Activated naive CD4-positive, alpha-beta T cell treated with anti-CD3 and anti-CD28 coated beads for 36 hours (primary cell): Measurements from ENCODE around the gene C10orf90. TPM values are rescaled to one million over a fixed set of nuclear protein-coding genes. Genes with fewer than 3 reads are reported as not detected.

Experiments
- CTCF ChIA-PET: fragments of 350-600 bp; sonication (Branson Sonifier 250); formaldehyde crosslinking; loops from one replicate; lab custom pipeline; 2021; ENCODE audit warnings: antibody characterized with exemption; lab: Charles Lee
- DNase-seq: peaks from one replicate; pipeline ENCODE4 v3.0.0-alpha.2; 2020
- H3K27ac Mint-ChIP-seq: one replicate; pipeline ENCODE4 v1.8.0; 2021; ENCODE audit warnings: mild to moderate bottlenecking, mixed read lengths
- H3K27me3 Mint-ChIP-seq: one replicate; pipeline ENCODE4 v1.8.0; 2021; ENCODE audit warnings: low read depth, mixed read lengths
- H3K36me3 Mint-ChIP-seq: one replicate; pipeline ENCODE4 v1.8.0; 2021; ENCODE audit warnings: low read depth, mixed read lengths
- H3K4me1 Mint-ChIP-seq: one replicate; pipeline ENCODE4 v1.8.0; 2021; ENCODE audit warnings: low read depth, mixed read lengths
- H3K4me3 Mint-ChIP-seq: one replicate; pipeline ENCODE4 v1.8.0; 2021; ENCODE audit warnings: mild to moderate bottlenecking, moderate library complexity, mixed read lengths
- H3K9me3 Mint-ChIP-seq: one replicate; pipeline ENCODE4 v1.8.0; 2021; ENCODE audit warnings: mixed read lengths
- intact Hi-C: fragments of 100-400 bp; cut with micrococcal nuclease; formaldehyde crosslinking; loops from one replicate; pipeline ENCODE4 v1.15.1; 2023
- total RNA-seq, 2 experiments: library from RNA; stranded (reverse); gene quantifications; one replicate each; pipeline ENCODE4 v1.2.3, GENCODE V29; 2021

Gene C10orf90
- total RNA-seq, 2 experiments from 2014 or later, result not detected

DNA sequence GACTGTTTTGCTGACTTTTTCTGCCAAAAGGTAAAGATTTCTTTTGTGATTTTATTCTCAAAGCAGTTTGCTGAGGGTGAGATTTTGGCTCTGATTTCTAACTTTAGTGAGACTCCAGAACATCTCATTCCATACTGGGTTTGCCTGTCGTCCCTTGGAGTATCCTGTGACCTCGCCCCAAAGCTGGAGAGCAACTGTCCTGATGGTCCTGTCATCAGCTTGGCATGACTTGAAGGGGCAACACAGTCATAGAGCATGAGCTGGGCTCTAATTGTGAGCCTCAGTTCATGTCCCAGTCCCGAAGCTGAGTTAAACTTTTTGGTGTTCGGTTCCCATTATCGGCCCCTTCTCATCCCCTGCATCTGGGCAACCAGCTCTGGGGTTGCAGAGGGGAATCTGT is 23.4 kb downstream of the C10orf90 start:
- Mint-ChIP-seq H3K4me1 (no peaks in the 10 kb centered on the region), H3K27me3 (peaks cover 2% of the 10 kb centered on the region)

GRCh38 chr10:126646110-126646509 is 24.4 kb downstream of the C10orf90 start:
- DNase-seq, result no peak
- CTCF ChIA-PET, result no interaction called here
- H3K27ac Mint-ChIP-seq, result no peak overlapping the region
- H3K36me3 Mint-ChIP-seq, result no peaks in the 10 kb centered on the region
- H3K4me3 Mint-ChIP-seq, result no peak overlapping the region
- H3K27me3 Mint-ChIP-seq, result peaks cover 2% of the 10 kb centered on the region
- H3K4me1 Mint-ChIP-seq, result no peaks in the 10 kb centered on the region
- intact Hi-C loops, result no loop called here
- H3K9me3 Mint-ChIP-seq, result no peaks in the 10 kb centered on the region

More for the DNA sequence above, 23.4 kb downstream of the C10orf90 start:
- DNase-seq, result no peak
- intact Hi-C loops, result no loop called here
- Mint-ChIP-seq H3K36me3 (no peaks in the 10 kb centered on the region), H3K9me3 (no peaks in the 10 kb centered on the region), H3K27ac (no peak overlapping the region), H3K4me3 (no peak overlapping the region)
- CTCF ChIA-PET, result no interaction called here

GRCh38 chr10:126640401-126640800 is 30.1 kb downstream of the C10orf90 start:
- CTCF ChIA-PET, result no interaction called here
- Mint-ChIP-seq H3K27me3 (peaks cover 2% of the 10 kb centered on the region), H3K9me3 (no peaks in the 10 kb centered on the region), H3K4me1 (no peaks in the 10 kb centered on the region), H3K27ac (no peak overlapping the region), H3K4me3 (no peak overlapping the region), H3K36me3 (no peaks in the 10 kb centered on the region)
- intact Hi-C loops, result no loop called here
- DNase-seq, result no peak

- intact Hi-C loops, result no loop called here
- H3K27me3 Mint-ChIP-seq, result peaks cover 1% of the 10 kb centered on the region
- CTCF ChIA-PET, result no interaction called here
- DNase-seq, result no peak
- H3K4me1 Mint-ChIP-seq, result no peaks in the 10 kb centered on the region
- H3K36me3 Mint-ChIP-seq, result no peaks in the 10 kb centered on the region
- H3K4me3 Mint-ChIP-seq, result no peak overlapping the region
- no peaks in the 10 kb centered on the region for H3K9me3 Mint-ChIP-seq
- H3K27ac Mint-ChIP-seq, result no peak overlapping the region
Measured at GRCh38 chr10:126639084-126639483, 31.4 kb downstream of the C10orf90 start.

DNA sequence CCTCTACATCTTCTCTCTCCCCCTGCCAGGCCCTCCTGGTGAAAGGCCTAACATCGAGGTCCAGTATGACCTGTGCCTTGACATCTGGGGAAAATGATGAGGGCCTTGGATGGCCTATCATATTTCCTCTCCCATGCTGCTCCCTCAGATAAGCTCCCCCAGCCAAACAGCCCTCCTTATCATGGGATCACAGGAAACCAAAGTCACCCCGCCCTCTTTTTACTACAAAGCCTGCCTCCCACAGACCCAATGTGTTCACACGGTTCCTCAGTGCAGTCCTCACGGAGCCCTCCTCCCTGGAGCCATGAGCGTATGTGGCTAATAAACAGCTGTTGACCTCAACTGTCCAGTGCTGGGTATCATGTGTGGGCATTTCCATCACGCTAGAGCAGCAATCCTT is 32.0 kb downstream of the C10orf90 start:
- intact Hi-C loops, result no loop called here
- Mint-ChIP-seq H3K9me3 (no peaks in the 10 kb centered on the region), H3K36me3 (no peaks in the 10 kb centered on the region), H3K4me3 (no peak overlapping the region), H3K27ac (no peak overlapping the region), H3K27me3 (no peaks in the 10 kb centered on the region), H3K4me1 (no peaks in the 10 kb centered on the region)
- CTCF ChIA-PET, result no interaction called here
- DNase-seq, result no peak

- intact Hi-C loops, result no loop called here
- Mint-ChIP-seq H3K36me3 (no peaks in the 10 kb centered on the region), H3K4me3 (no peak overlapping the region), H3K4me1 (no peaks in the 10 kb centered on the region), H3K9me3 (no peaks in the 10 kb centered on the region), H3K27me3 (no peaks in the 10 kb centered on the region), H3K27ac (no peak overlapping the region)
- no peak for DNase-seq
- CTCF ChIA-PET, result no interaction called here
Measured at GRCh38 chr10:126637501-126637900, 33.0 kb downstream of the C10orf90 start.

DNA sequence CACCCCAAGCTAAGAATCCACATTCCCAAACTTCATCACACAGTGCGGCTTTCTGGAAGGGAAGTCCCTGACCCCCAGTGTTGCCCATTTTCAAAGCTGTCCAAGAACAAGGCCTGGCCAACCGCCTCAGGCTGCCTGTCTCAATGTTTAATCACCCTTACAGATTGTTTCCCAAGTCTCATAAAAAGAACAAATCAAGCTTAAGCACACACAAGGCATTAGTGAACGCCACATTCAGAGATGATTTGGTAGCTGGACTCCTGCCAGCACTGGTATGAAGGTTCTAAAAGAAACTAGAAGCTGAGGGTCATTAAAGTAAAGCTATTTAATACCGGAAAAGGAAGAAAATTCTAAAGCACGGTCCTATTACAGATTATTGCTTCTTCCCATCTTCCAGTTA is 35.6 kb downstream of the C10orf90 start:
- CTCF ChIA-PET, result no interaction called here
- H3K9me3 Mint-ChIP-seq, result no peaks in the 10 kb centered on the region
- no peaks in the 10 kb centered on the region for H3K27me3 Mint-ChIP-seq
- H3K36me3 Mint-ChIP-seq, result no peaks in the 10 kb centered on the region
- H3K4me1 Mint-ChIP-seq, result no peaks in the 10 kb centered on the region
- H3K4me3 Mint-ChIP-seq, result no peak overlapping the region
- DNase-seq, result no peak
- no peak overlapping the region for H3K27ac Mint-ChIP-seq
- intact Hi-C loops, result no loop called here

- H3K9me3 Mint-ChIP-seq, result no peaks in the 10 kb centered on the region
- CTCF ChIA-PET, result no interaction called here
- H3K27ac Mint-ChIP-seq, result no peak overlapping the region
- H3K27me3 Mint-ChIP-seq, result no peaks in the 10 kb centered on the region
- intact Hi-C loops, result no loop called here
- no peaks in the 10 kb centered on the region for H3K4me1 Mint-ChIP-seq
- no peak overlapping the region for H3K4me3 Mint-ChIP-seq
- DNase-seq, result no peak
- no peaks in the 10 kb centered on the region for H3K36me3 Mint-ChIP-seq
Measured at GRCh38 chr10:126634347-126634746, 36.1 kb downstream of the C10orf90 start.

GRCh38 chr10:126632705-126633104 is 37.8 kb downstream of the C10orf90 start:
- CTCF ChIA-PET, result no interaction called here
- DNase-seq, result no peak
- Mint-ChIP-seq H3K27me3 (no peaks in the 10 kb centered on the region), H3K27ac (no peak overlapping the region), H3K4me3 (no peak overlapping the region), H3K36me3 (no peaks in the 10 kb centered on the region), H3K9me3 (no peaks in the 10 kb centered on the region), H3K4me1 (no peaks in the 10 kb centered on the region)
- intact Hi-C loops, result no loop called here

DNA sequence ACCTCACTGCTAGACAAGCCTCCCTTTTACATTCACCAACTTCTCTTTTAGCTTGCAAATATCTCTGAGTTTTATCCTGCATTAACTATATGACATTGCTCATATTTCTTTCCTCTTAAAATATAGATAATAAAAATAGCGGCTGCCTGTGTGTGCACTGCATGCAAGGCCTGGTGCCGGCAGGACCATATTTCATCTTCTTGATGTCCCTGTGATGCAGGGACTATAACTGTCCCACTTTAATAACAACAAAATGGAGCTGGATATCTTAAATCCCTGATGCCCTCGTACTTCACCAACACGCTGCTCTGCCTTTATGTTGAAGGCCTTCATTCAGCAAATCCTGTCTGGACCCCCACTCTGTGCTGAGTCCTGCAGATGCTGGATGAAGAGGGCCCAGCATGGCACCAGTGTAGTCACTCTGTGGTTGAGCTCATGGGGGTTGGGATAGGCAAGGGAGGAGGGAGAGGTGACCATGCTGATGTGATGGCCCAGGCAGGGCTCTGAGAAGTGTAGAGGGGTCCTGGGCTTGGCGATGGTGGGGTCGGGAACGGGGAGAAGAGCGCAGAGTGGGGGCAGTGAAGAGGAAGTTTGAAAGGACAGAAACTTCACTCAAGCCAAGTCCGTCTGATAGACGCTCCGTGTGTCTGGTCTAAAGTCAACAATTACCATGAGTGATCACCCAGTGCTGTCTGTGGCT is 40.4 kb downstream of the C10orf90 start:
- intact Hi-C loops, result no loop called here
- CTCF ChIA-PET, result no interaction called here
- H3K36me3 Mint-ChIP-seq, result no peaks in the 10 kb centered on the region
- no peaks in the 10 kb centered on the region for H3K27me3 Mint-ChIP-seq
- DNase-seq, result no peak
- no peaks in the 10 kb centered on the region for H3K4me1 Mint-ChIP-seq
- H3K9me3 Mint-ChIP-seq, result no peaks in the 10 kb centered on the region
- no peak overlapping the region for H3K27ac Mint-ChIP-seq
- H3K4me3 Mint-ChIP-seq, result no peak overlapping the region

DNA sequence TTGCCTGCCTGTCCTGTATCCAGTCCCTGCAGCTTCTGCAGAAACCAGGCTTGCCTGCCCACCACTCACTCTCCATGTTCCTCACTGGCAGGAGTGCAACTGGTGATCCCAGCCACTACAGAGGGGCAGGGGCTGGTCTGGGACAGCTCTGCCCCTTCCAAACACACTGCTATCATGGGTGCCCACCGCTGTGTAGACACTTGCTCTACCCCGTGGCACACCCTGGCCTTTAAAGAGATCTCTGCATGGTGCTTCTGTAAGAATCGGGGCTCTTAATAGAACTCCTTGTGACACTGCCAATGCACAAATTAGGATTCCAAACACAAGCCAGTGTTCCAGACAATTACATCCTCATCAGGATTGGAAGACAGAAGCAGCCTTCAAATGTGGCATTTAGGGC is 41.7 kb downstream of the C10orf90 start:
- intact Hi-C loops, result no loop called here
- CTCF ChIA-PET, result no interaction called here
- no peak overlapping the region for H3K4me3 Mint-ChIP-seq
- H3K27me3 Mint-ChIP-seq, result peaks cover 2% of the 10 kb centered on the region
- H3K4me1 Mint-ChIP-seq, result no peaks in the 10 kb centered on the region
- no peak overlapping the region for H3K27ac Mint-ChIP-seq
- no peaks in the 10 kb centered on the region for H3K36me3 Mint-ChIP-seq
- DNase-seq, result no peak
- no peaks in the 10 kb centered on the region for H3K9me3 Mint-ChIP-seq

DNA sequence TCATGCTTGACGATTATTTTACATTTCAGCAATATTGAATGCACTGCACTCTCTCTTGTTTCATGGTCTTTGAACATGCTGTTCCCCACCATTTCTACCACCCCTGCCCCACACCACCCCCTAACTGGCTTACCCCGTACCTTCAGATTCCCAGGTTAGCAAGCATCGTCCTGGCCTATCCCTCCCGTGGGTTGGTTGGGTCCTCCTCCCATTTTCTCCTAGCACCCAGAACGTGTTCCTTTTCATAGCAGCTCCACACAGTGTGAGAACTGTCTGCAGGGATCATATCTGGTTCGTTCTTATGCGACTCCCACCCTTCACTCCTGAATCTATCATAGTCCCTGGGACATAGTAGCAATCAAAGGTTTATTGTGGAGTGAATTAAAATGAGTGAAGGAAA is 48.6 kb downstream of the C10orf90 start:
- Mint-ChIP-seq H3K27ac (no peak overlapping the region), H3K4me1 (no peaks in the 10 kb centered on the region), H3K36me3 (no peaks in the 10 kb centered on the region), H3K9me3 (no peaks in the 10 kb centered on the region), H3K27me3 (peaks cover 6% of the 10 kb centered on the region), H3K4me3 (no peak overlapping the region)
- intact Hi-C loops, result no loop called here
- CTCF ChIA-PET, result no interaction called here
- DNase-seq, result no peak

DNA sequence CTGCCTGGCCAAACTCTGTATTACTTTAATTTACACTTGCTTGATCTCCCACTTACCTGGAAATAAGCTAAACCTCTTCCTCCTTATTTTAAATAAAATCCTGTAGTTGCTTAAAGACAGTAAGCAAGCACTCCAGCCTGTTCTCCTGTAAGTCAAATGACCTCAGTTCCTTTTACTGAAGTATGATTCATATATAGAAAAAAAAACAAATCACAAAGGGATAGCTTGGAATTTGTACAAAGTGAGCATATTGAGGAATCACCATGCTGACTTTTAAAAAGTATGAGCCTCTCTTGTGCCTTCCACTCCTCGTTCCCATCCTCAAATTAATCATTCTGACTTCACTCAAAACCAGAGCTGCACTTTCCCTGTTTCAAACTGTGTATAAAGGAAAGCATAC is 52.0 kb downstream of the C10orf90 start:
- Mint-ChIP-seq H3K27ac (no peak overlapping the region), H3K4me1 (no peaks in the 10 kb centered on the region), H3K36me3 (no peaks in the 10 kb centered on the region), H3K27me3 (peaks cover 3% of the 10 kb centered on the region), H3K9me3 (peaks cover 1% of the 10 kb centered on the region), H3K4me3 (no peak overlapping the region)
- CTCF ChIA-PET, result no interaction called here
- DNase-seq, result no peak
- intact Hi-C loops, result no loop called here
